Brain microvascular endothelial cell (primary cell): ENCODE measurements around the gene FOXM1.

Experiments
- DNase-seq: peaks from one replicate; pipeline ENCODE4 v3.0.0-alpha.2; 2020
- H3K27ac ChIP-seq: fragments of 250-450 bp; sonication (Bioruptor Pico); 2 replicates; pipeline ENCODE4 v1.5.1; 2020; ENCODE audit warnings: mild to moderate bottlenecking, moderate library complexity
- H3K27me3 ChIP-seq: fragments of 250-450 bp; sonication (Bioruptor Pico); replicated peaks from 2 replicates; pipeline ENCODE4 v1.5.1; 2020; ENCODE audit warnings: mild to moderate bottlenecking
- H3K36me3 ChIP-seq: fragments of 250-450 bp; sonication (Bioruptor Pico); replicated peaks from 2 replicates; pipeline ENCODE4 v1.5.1; 2020; ENCODE audit warnings: mild to moderate bottlenecking
- H3K4me3 ChIP-seq: 2 replicates; pipeline ENCODE4 v1.5.1; 2011; ENCODE audit warnings: low read depth, mild to moderate bottlenecking, control low read depth, low read length, moderate library complexity
- in situ Hi-C: cut with HindIII; loops from 2 replicates; pipeline ENCODE4 v1.10.0; 2017; ENCODE audit warnings: low sequenced_read_pairs, low pct_ligation_motif_present
- TF ChIP-seq, protein P1 (sequence below): IDR thresholded peaks from 2 replicates; pipeline ENCODE4 v1.5.1; 2011; ENCODE audit warnings: low read depth, mild to moderate bottlenecking, moderate library complexity, low read length, control low read depth, inconsistent platforms; ENCODE audit errors: missing control alignments

Gene FOXM1

DNA sequence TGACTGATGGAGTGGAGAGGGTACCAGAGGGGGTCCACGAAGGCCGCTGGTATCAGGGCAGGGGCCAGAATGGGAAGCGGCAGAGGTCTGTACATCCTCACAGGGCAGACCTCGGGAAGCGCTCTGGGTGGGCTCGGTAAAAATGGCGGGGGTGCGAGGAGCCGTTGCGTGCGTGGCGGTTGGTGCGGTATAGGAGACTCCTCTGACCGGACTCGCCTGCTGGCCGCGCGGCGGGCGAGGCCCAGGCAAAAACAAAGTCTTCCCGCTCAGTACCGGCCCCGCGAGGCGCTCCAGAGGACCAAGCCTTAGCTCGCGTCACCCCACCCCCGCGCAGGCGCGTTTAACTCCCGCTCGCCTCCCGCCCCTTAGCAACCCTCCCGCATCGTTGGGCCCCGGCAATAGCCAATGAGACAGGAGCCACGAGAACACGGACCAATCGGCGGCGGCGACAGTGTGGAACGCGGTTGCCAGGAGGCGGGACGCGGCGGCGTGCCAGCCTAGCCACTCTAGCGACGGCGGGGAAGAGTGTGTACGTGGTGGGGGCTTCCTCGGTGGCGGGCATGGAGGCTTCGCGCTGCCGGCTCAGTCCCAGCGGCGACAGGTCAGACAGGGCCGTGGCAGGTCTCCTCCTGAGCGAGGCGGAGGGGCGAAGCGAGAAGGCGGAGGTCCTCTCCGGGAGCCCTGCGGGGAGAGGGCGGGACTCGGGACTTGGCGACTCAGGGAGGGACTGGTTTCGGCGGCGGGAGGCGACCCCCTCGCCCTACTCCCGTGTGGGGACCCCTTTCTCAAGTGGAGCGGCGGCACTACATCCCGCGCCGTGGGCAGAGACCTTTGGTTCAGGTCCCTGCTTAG lies 13.6 kb upstream of the FOXM1 start, which contains the start of gene TULP3:
Gene TULP3, plus strand, starts transcription at position 504 of the 852 bp plus-strand sequence. Its CDS starts 57 bp downstream, at position 561.
- DNase-seq = peak; percentile 98
- H3K27ac ChIP-seq = peak within 1 kb of the TSS; percentile 72
- H3K27me3 ChIP-seq = no peaks in the 10 kb centered on the region
- peak within 1 kb of the TSS; percentile 96 for H3K4me3 ChIP-seq
- TF ChIP-seq, protein P1, sequence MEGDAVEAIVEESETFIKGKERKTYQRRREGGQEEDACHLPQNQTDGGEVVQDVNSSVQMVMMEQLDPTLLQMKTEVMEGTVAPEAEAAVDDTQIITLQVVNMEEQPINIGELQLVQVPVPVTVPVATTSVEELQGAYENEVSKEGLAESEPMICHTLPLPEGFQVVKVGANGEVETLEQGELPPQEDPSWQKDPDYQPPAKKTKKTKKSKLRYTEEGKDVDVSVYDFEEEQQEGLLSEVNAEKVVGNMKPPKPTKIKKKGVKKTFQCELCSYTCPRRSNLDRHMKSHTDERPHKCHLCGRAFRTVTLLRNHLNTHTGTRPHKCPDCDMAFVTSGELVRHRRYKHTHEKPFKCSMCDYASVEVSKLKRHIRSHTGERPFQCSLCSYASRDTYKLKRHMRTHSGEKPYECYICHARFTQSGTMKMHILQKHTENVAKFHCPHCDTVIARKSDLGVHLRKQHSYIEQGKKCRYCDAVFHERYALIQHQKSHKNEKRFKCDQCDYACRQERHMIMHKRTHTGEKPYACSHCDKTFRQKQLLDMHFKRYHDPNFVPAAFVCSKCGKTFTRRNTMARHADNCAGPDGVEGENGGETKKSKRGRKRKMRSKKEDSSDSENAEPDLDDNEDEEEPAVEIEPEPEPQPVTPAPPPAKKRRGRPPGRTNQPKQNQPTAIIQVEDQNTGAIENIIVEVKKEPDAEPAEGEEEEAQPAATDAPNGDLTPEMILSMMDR = no peak
- in situ Hi-C loops = no loop called here
- H3K36me3 ChIP-seq = no peaks in the 10 kb centered on the region

DNA sequence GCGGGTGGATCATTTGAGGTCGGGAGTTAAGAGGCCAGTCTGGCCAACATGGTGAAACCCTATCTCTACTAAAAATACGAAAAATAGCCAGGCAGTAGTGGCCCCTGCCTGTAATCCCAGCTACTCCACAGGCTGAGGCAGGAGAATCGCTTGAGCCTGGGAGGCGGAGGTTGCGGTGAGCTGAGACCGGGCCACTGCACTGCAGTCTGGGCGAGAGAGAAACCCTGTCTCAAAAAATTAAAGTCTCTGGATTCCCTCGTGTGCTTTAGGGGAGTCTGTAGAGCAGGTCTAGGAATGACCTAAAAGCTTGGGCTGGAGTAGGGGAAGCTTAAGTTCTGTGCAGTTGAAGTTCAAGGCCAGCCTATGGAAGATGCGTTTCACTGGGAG lies 13.0 kb upstream of the FOXM1 start:
- no peaks in the 10 kb centered on the region for H3K36me3 ChIP-seq

DNA sequence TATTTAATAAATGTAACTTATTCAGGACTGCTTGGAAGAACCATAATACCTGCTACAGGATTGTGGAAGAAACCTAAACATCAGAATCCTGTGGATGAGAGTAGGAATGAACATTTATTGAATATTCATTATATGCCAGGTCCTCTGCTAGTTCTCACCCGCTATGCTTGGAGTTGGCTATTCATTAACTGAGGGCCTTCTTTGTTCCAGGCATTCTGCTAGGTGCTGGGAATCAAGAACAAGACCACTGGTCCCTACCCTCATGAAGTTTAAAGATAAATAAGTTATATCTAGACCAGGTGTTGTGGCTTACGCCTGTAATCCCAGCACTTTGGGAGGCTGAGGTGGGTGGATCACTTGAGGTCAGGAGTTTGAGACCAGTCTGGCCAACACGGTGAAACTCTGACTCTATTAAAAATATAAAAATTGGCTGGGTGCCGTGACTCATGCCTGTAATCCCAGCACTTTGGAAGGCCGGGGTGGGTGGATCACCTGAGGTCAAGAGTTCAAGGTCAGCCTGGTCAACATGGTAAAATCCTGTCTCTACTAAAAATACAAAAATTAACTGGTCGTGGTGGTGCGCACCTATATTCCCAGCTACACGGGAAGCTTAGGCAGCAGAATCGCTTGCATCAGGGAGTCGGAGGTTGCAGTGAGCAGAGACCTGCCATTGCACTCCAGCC lies 9.9 kb upstream of the FOXM1 start:
- TF ChIP-seq, protein P1 = no peak
- no peak for DNase-seq
- Histone ChIP-seq H3K36me3 (no peaks in the 10 kb centered on the region), H3K27ac (no peak overlapping the region), H3K27me3 (no peaks in the 10 kb centered on the region), H3K4me3 (no peak overlapping the region)
- in situ Hi-C loops = no loop called here

More for the DNA sequence above, 13.0 kb upstream of the FOXM1 start:
- DNase-seq = no peak
- in situ Hi-C loops = no loop called here
- H3K27ac ChIP-seq = peak overlapping the region; percentile 66
- TF ChIP-seq, protein P1 = no peak
- H3K4me3 ChIP-seq = peak overlapping the region; percentile 96
- no peaks in the 10 kb centered on the region for H3K27me3 ChIP-seq

DNA sequence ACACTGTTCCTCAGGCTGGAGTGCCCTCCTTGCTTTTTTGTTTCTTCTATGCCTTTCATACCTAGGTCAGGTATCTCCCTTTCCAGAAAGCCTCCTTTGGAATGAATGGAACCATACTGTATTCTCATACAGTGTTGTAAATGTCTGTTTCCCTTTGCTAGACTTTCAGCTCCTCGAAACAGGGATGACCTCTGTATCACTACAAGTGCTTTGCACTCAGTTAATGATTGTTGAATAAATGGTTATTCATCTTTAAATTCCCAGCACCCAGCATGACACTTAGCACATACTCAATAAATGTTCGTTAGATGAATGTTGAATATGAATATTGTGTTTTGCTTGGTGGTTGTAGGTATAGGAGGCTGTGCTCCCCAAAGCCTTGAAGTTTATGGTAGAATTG lies 7.8 kb upstream of the FOXM1 start:
- Histone ChIP-seq H3K4me3 (no peak overlapping the region), H3K27ac (no peak overlapping the region), H3K27me3 (no peaks in the 10 kb centered on the region), H3K36me3 (no peaks in the 10 kb centered on the region)
- in situ Hi-C loops = no loop called here
- TF ChIP-seq, protein P1 = no peak
- no peak for DNase-seq

DNA sequence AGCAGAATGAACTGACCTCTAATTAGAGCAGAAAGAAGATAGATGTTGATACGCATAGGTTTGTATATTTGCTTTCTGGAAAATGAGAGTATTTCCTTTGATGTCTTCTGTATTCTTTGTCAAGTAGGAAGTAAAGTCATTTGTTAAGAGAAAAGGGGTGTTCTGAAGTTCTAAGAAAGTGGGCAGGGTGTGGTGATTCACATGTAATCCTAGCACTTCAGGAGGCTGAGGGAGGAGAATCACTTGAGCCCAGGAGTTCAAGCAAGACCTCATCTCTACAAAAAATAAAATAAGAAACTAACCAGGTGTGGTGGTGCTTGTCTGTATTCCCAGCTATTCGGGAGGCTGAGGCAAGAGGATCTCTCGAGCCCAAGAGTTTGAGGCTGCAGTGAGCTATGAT lies 2.9 kb upstream of the FOXM1 start:
- H3K27me3 ChIP-seq = no peaks in the 10 kb centered on the region
- no peak for DNase-seq
- H3K27ac ChIP-seq = no peak overlapping the region
- no peak overlapping the region for H3K4me3 ChIP-seq
- in situ Hi-C loops = no loop called here
- no peaks in the 10 kb centered on the region for H3K36me3 ChIP-seq
- TF ChIP-seq, protein P1 = no peak
